SW 1271 (cell line): Measurements from ENCODE around the gene AIF1.
A peak's percentile ranks its signal among the peaks of the same experiment; 100 is the strongest.

Experiments used
- DNase-seq, 2 experiments: peaks; one replicate each; lab custom pipeline; 2025; lab: John Stamatoyannopoulos, UW

AIF1 gene

GRCh38 chr6:31663961-31664789 lies 49.1 kb downstream of the AIF1 start:
- DNase-seq = peak in 1 of 2 experiments; percentile 71

- DNase-seq = peak; percentile 87 to 94
Measured at GRCh38 chr6:31664790-31665500, 49.9 kb downstream of the AIF1 start, which contains the start of gene GPANK1. TSS of gene GPANK1 (minus strand) at chr6:31664997. CDS start at chr6:31664478, 519 bp downstream.

- DNase-seq = peak; percentile 96 to 99
Measured at GRCh38 chr6:31665501-31666336, 50.7 kb downstream of the AIF1 start, which contains the start of gene CSNK2B. TSS of gene CSNK2B (plus strand) at chr6:31666080. CDS start at chr6:31666832, 752 bp downstream.

GRCh38 chr6:31666337-31666965 lies 51.4 kb downstream of the AIF1 start:
- no peak for DNase-seq
